OCI-LY3 (cell line): Measurements from ENCODE around the gene CFAP77.

Source experiments
- H2AFZ ChIP-seq: fragments of 200-600, 300-600 bp; shearing (Covaris generic); 2 replicates; pipeline ENCODE4 v1.6.0; 2014; ENCODE audit warnings: antibody characterized with exemption, low read depth, low read length
- H3K27ac ChIP-seq: fragments of 200-600, 300-600 bp; sonication (generic); 2 replicates; pipeline ENCODE4 v1.5.1; 2014; ENCODE audit warnings: mild to moderate bottlenecking, low read length, moderate library complexity, mixed read lengths
- H3K27me3 ChIP-seq: fragments of 200-600, 300-600 bp; sonication (generic); 2 replicates; pipeline ENCODE4 v1.6.1; 2014; ENCODE audit warnings: low read depth, low read length, mixed read lengths
- H3K36me3 ChIP-seq: fragments of 200-600, 300-600 bp; sonication (generic); replicated peaks from 2 replicates; pipeline ENCODE3; 2014; ENCODE audit warnings: low read depth, low read length, mixed read lengths
- H3K4me1 ChIP-seq: fragments of 300-600, 200-600 bp; sonication (generic); 2 replicates; pipeline ENCODE4 v1.6.1; 2014; ENCODE audit warnings: low read length, mixed read lengths
- H3K4me2 ChIP-seq: fragments of 200-600, 300-600 bp; sonication (generic); 2 replicates; pipeline ENCODE4 v1.6.1; 2014; ENCODE audit warnings: low read length, mixed read lengths
- H3K4me3 ChIP-seq: fragments of 300-600, 200-600 bp; sonication (generic); 2 replicates; pipeline ENCODE4 v1.5.1; 2014; ENCODE audit warnings: antibody characterized with exemption, mild to moderate bottlenecking, low read length, moderate library complexity
- H3K79me2 ChIP-seq: fragments of 300-600, 200-600 bp; shearing (Covaris generic); 2 replicates; pipeline ENCODE4 v1.6.1; 2014; ENCODE audit warnings: mild to moderate bottlenecking, low read length, mixed read lengths
- H3K9ac ChIP-seq: fragments of 300-600, 200-600 bp; shearing (Covaris generic); 2 replicates; pipeline ENCODE4 v1.6.0; 2014; ENCODE audit warnings: mild to moderate bottlenecking, low read length, moderate library complexity
- H3K9me3 ChIP-seq: fragments of 200-600, 300-600 bp; shearing (Covaris generic); 2 replicates; pipeline ENCODE4 v1.6.1; 2014; ENCODE audit warnings: low read length, mixed read lengths; ENCODE audit not compliant: insufficient read depth
- H4K20me1 ChIP-seq: fragments of 200-600, 300-600 bp; sonication (generic); 2 replicates; pipeline ENCODE4 v1.6.1; 2016; ENCODE audit warnings: low read length, mixed read lengths; ENCODE audit not compliant: insufficient read depth
- EZH2phosphoT487 ChIP-seq: fragments of 200-600 bp; shearing (Covaris generic); IDR thresholded peaks from 2 replicates; pipeline ENCODE4 v1.6.1; 2018; ENCODE audit warnings: antibody characterized with exemption, mixed run types, low read depth
- TF ChIP-seq, protein P1 (sequence below): fragments of 200-600, 300-600 bp; sonication (generic); IDR thresholded peaks from 2 replicates; pipeline ENCODE4 v1.5.1; 2014; ENCODE audit warnings: antibody characterized with exemption, low read length, low read depth

The CFAP77 gene

DNA sequence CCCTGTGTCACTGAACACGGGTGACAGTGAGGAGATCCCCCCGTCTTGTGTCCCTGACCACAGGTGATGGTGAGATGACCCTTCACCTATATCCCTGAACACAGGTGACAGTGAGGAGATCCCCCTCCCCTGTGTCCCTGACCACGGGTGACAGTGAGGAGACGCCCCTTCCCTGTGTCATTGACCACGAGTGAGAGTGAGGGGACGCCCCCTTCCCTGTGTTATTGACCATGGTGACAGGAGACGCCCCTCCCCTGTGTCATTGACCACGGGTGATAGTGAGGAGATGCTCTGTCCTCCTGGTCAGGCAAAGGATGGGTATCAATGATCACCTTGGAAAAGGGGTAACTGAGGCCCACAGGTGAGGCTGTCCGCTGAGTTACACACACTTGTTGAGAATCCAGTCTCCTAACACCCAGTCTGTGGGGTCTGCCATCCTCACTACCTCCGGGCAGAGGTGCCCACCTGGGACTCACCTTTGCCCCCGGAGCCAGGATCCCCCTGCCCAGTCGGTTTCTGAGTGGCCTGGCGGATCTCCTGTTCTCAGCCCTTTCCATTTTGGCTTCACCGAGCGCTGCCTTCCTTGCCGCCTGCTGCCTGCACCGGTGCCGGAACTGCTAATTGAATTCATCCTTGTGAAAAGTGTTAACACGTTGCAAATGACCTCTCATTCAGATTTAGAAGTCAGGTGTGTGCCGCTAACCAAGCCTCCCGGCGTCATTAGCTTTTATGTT is 104.2 kb downstream of the CFAP77 start:
- no peaks in the 10 kb centered on the region for H4K20me1 ChIP-seq
- no peaks in the 10 kb centered on the region; the same call in 1 of the 2 replicates for H3K27me3 ChIP-seq
- no peak overlapping the region for H2AFZ ChIP-seq
- H3K9ac ChIP-seq, result no peak overlapping the region
- no peaks in the 10 kb centered on the region for H3K9me3 ChIP-seq
- no peak overlapping the region for H3K4me3 ChIP-seq
- no peaks in the 10 kb centered on the region for H3K4me1 ChIP-seq
- no peak overlapping the region for H3K27ac ChIP-seq
- H3K36me3 ChIP-seq, result no peaks in the 10 kb centered on the region
- H3K4me2 ChIP-seq, result no peak overlapping the region
- H3K79me2 ChIP-seq, result no peaks in the 10 kb centered on the region
- no peak for TF ChIP-seq EZH2phosphoT487
- TF ChIP-seq, protein P1, sequence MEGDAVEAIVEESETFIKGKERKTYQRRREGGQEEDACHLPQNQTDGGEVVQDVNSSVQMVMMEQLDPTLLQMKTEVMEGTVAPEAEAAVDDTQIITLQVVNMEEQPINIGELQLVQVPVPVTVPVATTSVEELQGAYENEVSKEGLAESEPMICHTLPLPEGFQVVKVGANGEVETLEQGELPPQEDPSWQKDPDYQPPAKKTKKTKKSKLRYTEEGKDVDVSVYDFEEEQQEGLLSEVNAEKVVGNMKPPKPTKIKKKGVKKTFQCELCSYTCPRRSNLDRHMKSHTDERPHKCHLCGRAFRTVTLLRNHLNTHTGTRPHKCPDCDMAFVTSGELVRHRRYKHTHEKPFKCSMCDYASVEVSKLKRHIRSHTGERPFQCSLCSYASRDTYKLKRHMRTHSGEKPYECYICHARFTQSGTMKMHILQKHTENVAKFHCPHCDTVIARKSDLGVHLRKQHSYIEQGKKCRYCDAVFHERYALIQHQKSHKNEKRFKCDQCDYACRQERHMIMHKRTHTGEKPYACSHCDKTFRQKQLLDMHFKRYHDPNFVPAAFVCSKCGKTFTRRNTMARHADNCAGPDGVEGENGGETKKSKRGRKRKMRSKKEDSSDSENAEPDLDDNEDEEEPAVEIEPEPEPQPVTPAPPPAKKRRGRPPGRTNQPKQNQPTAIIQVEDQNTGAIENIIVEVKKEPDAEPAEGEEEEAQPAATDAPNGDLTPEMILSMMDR, result no peak

DNA sequence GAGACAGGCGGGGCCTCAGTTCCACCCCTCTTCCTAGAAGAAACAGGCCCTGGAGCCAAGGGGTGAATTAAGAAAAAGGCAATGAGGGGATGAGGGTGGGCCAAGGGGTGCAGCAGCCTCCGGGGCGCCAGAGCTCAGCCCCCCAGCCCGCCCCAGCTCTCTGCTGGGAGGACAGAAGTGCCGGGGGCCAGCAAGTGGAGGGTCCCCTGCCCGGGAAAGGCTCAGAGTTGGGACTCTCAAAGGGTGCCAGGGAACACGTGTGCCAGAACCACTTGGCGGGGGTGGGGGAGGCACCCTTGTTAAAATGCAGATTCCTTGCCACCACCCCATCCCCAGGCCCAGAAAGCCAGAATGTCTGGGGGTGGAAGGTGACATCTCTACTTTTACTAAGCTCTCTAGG is 104.8 kb downstream of the CFAP77 start:
- no peak overlapping the region for H2AFZ ChIP-seq
- no peaks in the 10 kb centered on the region; the same call in 1 of the 2 replicates for H3K27me3 ChIP-seq

DNA sequence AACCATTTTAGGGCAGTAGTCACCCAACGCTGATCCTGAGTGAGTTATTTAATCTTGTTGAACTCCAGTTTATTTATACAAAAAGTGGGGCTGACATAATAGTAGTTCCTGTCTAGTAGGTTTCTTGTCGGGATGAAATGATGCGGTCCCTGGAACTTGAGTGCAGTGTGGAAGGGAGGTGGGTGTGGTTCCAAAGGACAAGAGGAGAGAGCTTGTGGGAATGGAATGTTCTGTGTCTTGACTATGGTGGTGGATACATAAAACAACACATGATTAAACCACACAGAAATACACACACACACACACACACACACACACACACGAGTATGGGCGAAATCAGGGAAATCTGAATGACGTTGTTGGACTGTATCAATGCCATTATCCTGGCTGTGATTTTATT is 106.3 kb downstream of the CFAP77 start:
- Histone ChIP-seq H3K4me1 (no peaks in the 10 kb centered on the region), H3K27ac (no peak overlapping the region), H3K9me3 (no peaks in the 10 kb centered on the region), H3K36me3 (no peaks in the 10 kb centered on the region), H3K27me3 (no peaks in the 10 kb centered on the region; the same call in 1 of the 2 replicates), H3K4me3 (no peak overlapping the region), H4K20me1 (no peaks in the 10 kb centered on the region), H3K9ac (no peak overlapping the region), H3K4me2 (no peak overlapping the region), H2AFZ (no peak overlapping the region), H3K79me2 (no peaks in the 10 kb centered on the region)
- TF ChIP-seq, protein P1, result no peak
- TF ChIP-seq EZH2phosphoT487, result no peak

More for the DNA sequence above, 104.8 kb downstream of the CFAP77 start:
- no peak overlapping the region for H3K4me2 ChIP-seq
- no peaks in the 10 kb centered on the region for H3K4me1 ChIP-seq
- H4K20me1 ChIP-seq, result no peaks in the 10 kb centered on the region
- no peaks in the 10 kb centered on the region for H3K36me3 ChIP-seq
- no peaks in the 10 kb centered on the region for H3K9me3 ChIP-seq
- no peak overlapping the region for H3K9ac ChIP-seq
- H3K4me3 ChIP-seq, result no peak overlapping the region
- TF ChIP-seq, protein P1, result no peak
- TF ChIP-seq EZH2phosphoT487, result no peak
- no peaks in the 10 kb centered on the region for H3K79me2 ChIP-seq
- H3K27ac ChIP-seq, result no peak overlapping the region

DNA sequence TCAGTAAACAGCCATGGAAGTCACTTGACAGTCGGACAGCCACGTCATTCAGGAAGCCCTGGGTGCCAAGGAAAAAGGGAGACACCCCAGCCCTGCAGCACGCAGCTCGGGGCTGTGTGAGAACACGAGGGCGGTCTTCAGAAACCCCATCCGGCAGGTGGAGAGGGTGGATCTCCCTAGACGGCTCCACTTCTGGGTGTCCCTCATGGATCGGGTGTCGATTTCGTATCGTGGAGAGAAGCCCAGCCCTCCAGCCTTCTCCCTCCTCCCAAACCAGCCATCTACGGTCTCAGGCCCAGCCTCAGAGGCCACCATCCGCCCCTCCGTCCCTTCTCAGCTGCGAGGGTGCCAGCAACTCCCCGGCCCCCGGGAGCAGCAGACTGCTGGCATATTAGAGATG is 106.9 kb downstream of the CFAP77 start:
- H3K4me3 ChIP-seq, result no peak overlapping the region
- no peak overlapping the region for H3K27ac ChIP-seq
- no peaks in the 10 kb centered on the region for H3K9me3 ChIP-seq
- no peak overlapping the region for H3K4me2 ChIP-seq
- no peaks in the 10 kb centered on the region for H4K20me1 ChIP-seq
- H3K79me2 ChIP-seq, result no peaks in the 10 kb centered on the region
- H3K36me3 ChIP-seq, result no peaks in the 10 kb centered on the region
- H3K4me1 ChIP-seq, result no peaks in the 10 kb centered on the region
- no peak overlapping the region for H3K9ac ChIP-seq
- no peak for TF ChIP-seq EZH2phosphoT487
- TF ChIP-seq, protein P1, result no peak
- no peaks in the 10 kb centered on the region; the same call in 1 of the 2 replicates for H3K27me3 ChIP-seq
- H2AFZ ChIP-seq, result no peak overlapping the region
